Measurements from ENCODE around the gene PHTF2.

PHTF2 gene

DNA sequence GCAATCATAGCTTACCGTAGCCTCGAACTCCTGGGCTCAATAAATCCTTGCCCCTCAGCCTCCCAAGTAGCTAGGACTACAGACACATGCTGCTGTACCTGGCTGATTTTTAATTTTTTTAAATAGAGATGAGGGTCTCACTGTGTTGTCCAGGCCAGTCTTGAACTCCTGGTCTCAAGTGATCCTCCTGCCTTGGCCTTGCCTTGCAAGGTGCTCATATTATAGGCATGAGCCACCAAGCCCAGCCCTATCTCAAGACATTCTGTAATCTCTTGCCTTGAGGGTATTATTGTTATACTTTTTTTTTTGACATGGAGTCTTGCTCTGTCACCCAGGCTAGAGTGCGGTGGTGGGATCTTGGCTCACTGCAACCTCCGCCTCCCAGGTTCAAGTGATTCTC is 86.6 kb downstream of the PHTF2 start:
- H3K9me3 ChIP-seq (ENCODE audit: control insufficient read depth, insufficient read depth, low read length), result no peaks in the 10 kb centered on the region
- H3K79me2 ChIP-seq (ENCODE audit: control insufficient read depth, low read length), result peaks cover 67% of the 10 kb centered on the region
- H3K27me3 ChIP-seq (ENCODE audit: control insufficient read depth, low read length), result no peaks in the 10 kb centered on the region
- TF ChIP-seq EZH2phosphoT487 (IDR thresholded peaks at IDR 0.05; ENCODE audit: borderline replicate concordance, low read length), result no peak
- TF ChIP-seq, protein P1, sequence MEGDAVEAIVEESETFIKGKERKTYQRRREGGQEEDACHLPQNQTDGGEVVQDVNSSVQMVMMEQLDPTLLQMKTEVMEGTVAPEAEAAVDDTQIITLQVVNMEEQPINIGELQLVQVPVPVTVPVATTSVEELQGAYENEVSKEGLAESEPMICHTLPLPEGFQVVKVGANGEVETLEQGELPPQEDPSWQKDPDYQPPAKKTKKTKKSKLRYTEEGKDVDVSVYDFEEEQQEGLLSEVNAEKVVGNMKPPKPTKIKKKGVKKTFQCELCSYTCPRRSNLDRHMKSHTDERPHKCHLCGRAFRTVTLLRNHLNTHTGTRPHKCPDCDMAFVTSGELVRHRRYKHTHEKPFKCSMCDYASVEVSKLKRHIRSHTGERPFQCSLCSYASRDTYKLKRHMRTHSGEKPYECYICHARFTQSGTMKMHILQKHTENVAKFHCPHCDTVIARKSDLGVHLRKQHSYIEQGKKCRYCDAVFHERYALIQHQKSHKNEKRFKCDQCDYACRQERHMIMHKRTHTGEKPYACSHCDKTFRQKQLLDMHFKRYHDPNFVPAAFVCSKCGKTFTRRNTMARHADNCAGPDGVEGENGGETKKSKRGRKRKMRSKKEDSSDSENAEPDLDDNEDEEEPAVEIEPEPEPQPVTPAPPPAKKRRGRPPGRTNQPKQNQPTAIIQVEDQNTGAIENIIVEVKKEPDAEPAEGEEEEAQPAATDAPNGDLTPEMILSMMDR (IDR thresholded peaks at IDR 0.05; ENCODE audit: low read depth, low read length, poor library complexity, severe bottlenecking), result no peak
- no peak overlapping the region for H3K4me2 ChIP-seq (ENCODE audit: low read length)
- H3K4me1 ChIP-seq (ENCODE audit: control insufficient read depth, low read length), result peaks cover 3% of the 10 kb centered on the region; the same call in 1 of the 2 replicates
- H3K4me3 ChIP-seq (ENCODE audit: low read length), result no peak overlapping the region
- no peaks in the 10 kb centered on the region for H4K20me1 ChIP-seq (ENCODE audit: control insufficient read depth, insufficient read depth, low read depth, low read length)
- peaks cover 5% of the 10 kb centered on the region; the same call in 1 of the 2 replicates for H3K36me3 ChIP-seq (ENCODE audit: control insufficient read depth, low read length)
- H3K27ac ChIP-seq (ENCODE audit: low read depth, low read length), result no peak overlapping the region
- no peaks in the 10 kb centered on the region for H3K9me2 ChIP-seq (replicated peaks; ENCODE audit: control insufficient read depth, low read length)
- peaks cover 11% of the 10 kb centered on the region for H3F3A ChIP-seq (ENCODE audit: control insufficient read depth, insufficient read depth)

DNA sequence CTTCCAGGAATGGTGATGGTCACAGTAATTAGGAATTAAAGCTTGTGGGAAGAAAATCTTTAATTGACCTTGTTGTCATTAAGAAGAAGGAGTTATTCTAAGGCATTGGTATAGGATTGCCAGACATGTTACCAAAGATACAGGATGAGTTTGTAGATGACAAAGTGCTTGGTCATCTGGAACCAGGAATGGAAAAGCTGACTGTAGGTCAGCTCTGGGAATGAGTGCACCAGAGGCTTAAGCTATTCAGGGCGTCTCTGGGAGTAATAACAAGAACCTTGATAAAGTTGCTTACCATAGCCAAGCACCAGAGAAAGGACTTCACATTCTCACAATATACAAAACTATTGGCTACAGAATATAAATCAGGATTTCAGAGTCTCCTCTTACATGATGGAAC is 89.0 kb downstream of the PHTF2 start:
- no peak overlapping the region for H3K4me2 ChIP-seq (ENCODE audit: low read length)
- H3K79me2 ChIP-seq (ENCODE audit: control insufficient read depth, low read length), result peaks cover 67% of the 10 kb centered on the region
- H3K27me3 ChIP-seq (ENCODE audit: control insufficient read depth, low read length), result no peaks in the 10 kb centered on the region
- TF ChIP-seq, protein P1 (IDR thresholded peaks at IDR 0.05; ENCODE audit: low read depth, low read length, poor library complexity, severe bottlenecking), result no peak
- no peak for TF ChIP-seq EZH2phosphoT487 (IDR thresholded peaks at IDR 0.05; ENCODE audit: borderline replicate concordance, low read length)
- no peaks in the 10 kb centered on the region for H4K20me1 ChIP-seq (ENCODE audit: control insufficient read depth, insufficient read depth, low read depth, low read length)
- no peaks in the 10 kb centered on the region for H3K9me2 ChIP-seq (replicated peaks; ENCODE audit: control insufficient read depth, low read length)
- no peak overlapping the region for H3K4me3 ChIP-seq (ENCODE audit: low read length)
- H3K36me3 ChIP-seq (ENCODE audit: control insufficient read depth, low read length), result no peaks in the 10 kb centered on the region
- peaks cover 13% of the 10 kb centered on the region for H3F3A ChIP-seq (ENCODE audit: control insufficient read depth, insufficient read depth)
- no peak overlapping the region for H3K27ac ChIP-seq (ENCODE audit: low read depth, low read length)
- H3K4me1 ChIP-seq (ENCODE audit: control insufficient read depth, low read length), result peaks cover 21% of the 10 kb centered on the region
- no peaks in the 10 kb centered on the region for H3K9me3 ChIP-seq (ENCODE audit: control insufficient read depth, insufficient read depth, low read length)

DNA sequence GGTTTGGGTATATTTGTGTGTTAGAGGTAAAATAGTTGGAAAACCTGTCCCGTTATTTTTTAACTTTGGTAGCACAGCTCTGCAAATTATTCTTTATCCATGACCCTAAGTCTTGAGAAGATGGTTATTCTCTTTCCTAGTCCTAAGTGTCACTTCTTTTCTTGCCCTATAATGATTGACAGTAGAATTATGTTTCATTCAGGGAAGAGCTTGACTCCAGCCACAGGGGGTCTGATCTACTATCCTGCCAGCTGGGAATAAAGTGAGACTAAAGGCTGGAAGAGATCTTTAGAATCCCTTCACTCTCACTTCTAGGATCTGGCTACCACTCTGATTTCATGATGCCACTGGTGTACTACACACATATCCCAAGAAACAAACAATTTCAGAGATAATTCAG is 90.4 kb downstream of the PHTF2 start:
- Histone ChIP-seq H3K27ac (ENCODE audit: low read depth, low read length) (no peak overlapping the region), H3F3A (ENCODE audit: control insufficient read depth, insufficient read depth) (peaks cover 18% of the 10 kb centered on the region), H3K36me3 (ENCODE audit: control insufficient read depth, low read length) (no peaks in the 10 kb centered on the region; the same call in 1 of the 2 replicates), H3K4me1 (ENCODE audit: control insufficient read depth, low read length) (peaks cover 35% of the 10 kb centered on the region), H3K9me3 (ENCODE audit: control insufficient read depth, insufficient read depth, low read length) (no peaks in the 10 kb centered on the region), H3K4me2 (ENCODE audit: low read length) (no peak overlapping the region), H3K4me3 (ENCODE audit: low read length) (no peak overlapping the region), H3K27me3 (ENCODE audit: control insufficient read depth, low read length) (no peaks in the 10 kb centered on the region), H3K9me2 (replicated peaks; ENCODE audit: control insufficient read depth, low read length) (no peaks in the 10 kb centered on the region), H4K20me1 (ENCODE audit: control insufficient read depth, insufficient read depth, low read depth, low read length) (no peaks in the 10 kb centered on the region), H3K79me2 (ENCODE audit: control insufficient read depth, low read length) (peaks cover 65% of the 10 kb centered on the region)
- TF ChIP-seq EZH2phosphoT487 (IDR thresholded peaks at IDR 0.05; ENCODE audit: borderline replicate concordance, low read length), result no peak
- TF ChIP-seq, protein P1 (IDR thresholded peaks at IDR 0.05; ENCODE audit: low read depth, low read length, poor library complexity, severe bottlenecking), result no peak
